HepG2 (cell line): ENCODE results near the gene BICRAL. TPM values are rescaled to one million over a fixed set of nuclear protein-coding genes. Genes with fewer than 3 reads are reported as not detected.
A peak's percentile ranks its signal among the peaks of the same experiment; 100 is the strongest.

ENCODE experiments used
- CC2D1A ChIP-seq: sonication (generic); formaldehyde crosslinking; IDR thresholded peaks from 2 replicates; pipeline ENCODE4 v1.8.1; 2023; ENCODE audit warnings: mild to moderate bottlenecking, missing genetic modification reagents
- KLF16 ChIP-seq, 2 experiments: sonication (generic) in 1 of 2; formaldehyde crosslinking in 1 of 2; IDR thresholded peaks; 2 replicates each; pipeline versions ENCODE4 v1.6.1 to v1.8.0; 2016 to 2023; ENCODE audit warnings: missing genetic modification reagents in 2 of 2, missing compliant biosample characterization in 1 of 2
- MZF1 ChIP-seq: sonication (generic); formaldehyde crosslinking; IDR thresholded peaks from 2 replicates; pipeline ENCODE4 v1.8.1; 2023; ENCODE audit warnings: mild to moderate bottlenecking, missing genetic modification reagents, borderline replicate concordance
- SIN3A ChIP-seq: IDR thresholded peaks from 2 replicates; pipeline ENCODE4 v1.6.1; 2011; ENCODE audit warnings: low read depth, mild to moderate bottlenecking, control low read depth, low read length, borderline replicate concordance
- ZBTB21 ChIP-seq: sonication (generic); formaldehyde crosslinking; IDR thresholded peaks from 2 replicates; pipeline ENCODE4 v1.4.0; 2020; ENCODE audit warnings: missing genetic modification reagents
- ZNF124 ChIP-seq: sonication (generic); formaldehyde crosslinking; IDR thresholded peaks from 2 replicates; pipeline ENCODE4 v1.4.0; 2020; ENCODE audit warnings: missing genetic modification reagents
- ZNF761 ChIP-seq: sonication (generic); formaldehyde crosslinking; conservative IDR thresholded peaks from 2 replicates; pipeline ENCODE4 v1.4.0; 2020; ENCODE audit warnings: mild to moderate bottlenecking, missing genetic modification reagents
- ZNF775 ChIP-seq: sonication (generic); formaldehyde crosslinking; IDR thresholded peaks from 2 replicates; pipeline ENCODE4 v1.4.0; 2020; ENCODE audit warnings: missing genetic modification reagents, mild to moderate bottlenecking, moderate library complexity, borderline replicate concordance
- polyA plus RNA-seq, 8 experiments: library from polyadenylated mRNA; depleted of rRNA in 3 of 8; stranded (reverse) in 7 of 8; unstranded in 1 of 8; fragments of >200 nt; fragmentation: Illumina TruSeq in 4 of 8; extraction: Trizol in 4 of 8; gene quantifications; 2 replicates each; pipeline versions ENCODE4 v1.2.1 to v1.2.3, GENCODE V29; 2011 to 2016; ENCODE audit warnings: low read depth in 4 of 8, missing spikeins in 1 of 8, mixed read lengths in 1 of 8; ENCODE audit not compliant: insufficient read depth in 1 of 8
- total RNA-seq, 5 experiments: library from RNA; depleted of rRNA; stranded (reverse); fragments of >200 nt; fragmentation: Illumina TruSeq; extraction: Trizol; gene quantifications; 2 replicates each; pipeline ENCODE4 v1.2.3, GENCODE V29; 2016; ENCODE audit warnings: low read depth in 1 of 5
- TF ChIP-seq, protein P1 (sequence below): fragments of 450-650 bp; IDR thresholded peaks from 2 replicates; pipeline ENCODE4 v1.6.1; 2016
- TF ChIP-seq, protein P2 (sequence below), 2 experiments: sonication (generic) in 1 of 2; formaldehyde crosslinking in 1 of 2; IDR thresholded peaks; 2 replicates each; pipeline versions ENCODE4 v1.5.1 to v1.6.1; 2011 to 2020; ENCODE audit warnings: borderline replicate concordance in 1 of 2, low read depth in 1 of 2, low read length in 1 of 2, mild to moderate bottlenecking in 1 of 2, missing genetic modification reagents in 1 of 2, moderate library complexity in 1 of 2

The BICRAL gene
- total and polyA plus RNA-seq, 2 of the 13 experiments (the other 11 are each of a cell fraction or from before 2014, with no cell fraction given), result 5.0 to 13.5 TPM

DNA sequence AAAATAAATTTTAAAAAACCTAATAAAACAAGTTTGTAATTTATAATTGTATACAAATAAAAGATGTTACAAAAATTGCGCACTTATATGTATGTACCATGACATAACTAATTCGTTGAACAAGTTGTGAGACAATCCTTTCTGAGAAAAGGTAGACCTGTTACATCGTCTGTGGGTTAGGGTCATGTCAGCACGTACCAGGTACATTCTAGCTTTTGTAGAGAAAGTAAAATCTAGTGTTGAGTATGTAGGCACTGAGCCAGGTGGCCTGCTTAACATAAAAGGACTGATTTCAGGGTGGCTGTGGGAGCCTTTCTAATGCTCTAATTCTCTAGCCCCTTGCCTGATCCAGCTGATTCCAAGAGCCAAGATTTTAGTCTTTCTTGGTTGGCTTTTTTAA, 108.0 kb downstream of the BICRAL start (continued):
- TF ChIP-seq ZBTB21 (CRISPR knock-in tag) (0 out of 2 replicates have a peak, but pooled peaks have one; percentile 9), KLF16 (CRISPR knock-in tag; IDR thresholded peaks at IDR 0.05) (no peak), SIN3A (no peak), ZNF775 (CRISPR knock-in tag) (0 out of 2 replicates have a peak, but pooled peaks have one; percentile 4), MZF1 (CRISPR knock-in tag) (no peak), ZNF124 (0 out of 2 replicates have a peak, but pooled peaks have one; percentile 9), CC2D1A (0 out of 2 replicates have a peak, but pooled peaks have one; percentile 60), ZNF761 (CRISPR knock-in tag) (no peak)
- TF ChIP-seq, protein P1, sequence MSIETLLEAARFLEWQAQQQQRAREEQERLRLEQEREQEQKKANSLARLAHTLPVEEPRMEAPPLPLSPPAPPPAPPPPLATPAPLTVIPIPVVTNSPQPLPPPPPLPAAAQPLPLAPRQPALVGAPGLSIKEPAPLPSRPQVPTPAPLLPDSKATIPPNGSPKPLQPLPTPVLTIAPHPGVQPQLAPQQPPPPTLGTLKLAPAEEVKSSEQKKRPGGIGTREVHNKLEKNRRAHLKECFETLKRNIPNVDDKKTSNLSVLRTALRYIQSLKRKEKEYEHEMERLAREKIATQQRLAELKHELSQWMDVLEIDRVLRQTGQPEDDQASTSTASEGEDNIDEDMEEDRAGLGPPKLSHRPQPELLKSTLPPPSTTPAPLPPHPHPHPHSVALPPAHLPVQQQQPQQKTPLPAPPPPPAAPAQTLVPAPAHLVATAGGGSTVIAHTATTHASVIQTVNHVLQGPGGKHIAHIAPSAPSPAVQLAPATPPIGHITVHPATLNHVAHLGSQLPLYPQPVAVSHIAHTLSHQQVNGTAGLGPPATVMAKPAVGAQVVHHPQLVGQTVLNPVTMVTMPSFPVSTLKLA, result no peak
- TF ChIP-seq, protein P2, sequence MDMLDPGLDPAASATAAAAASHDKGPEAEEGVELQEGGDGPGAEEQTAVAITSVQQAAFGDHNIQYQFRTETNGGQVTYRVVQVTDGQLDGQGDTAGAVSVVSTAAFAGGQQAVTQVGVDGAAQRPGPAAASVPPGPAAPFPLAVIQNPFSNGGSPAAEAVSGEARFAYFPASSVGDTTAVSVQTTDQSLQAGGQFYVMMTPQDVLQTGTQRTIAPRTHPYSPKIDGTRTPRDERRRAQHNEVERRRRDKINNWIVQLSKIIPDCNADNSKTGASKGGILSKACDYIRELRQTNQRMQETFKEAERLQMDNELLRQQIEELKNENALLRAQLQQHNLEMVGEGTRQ (IDR thresholded peaks at IDR 0.05; ENCODE audit: low read depth, low read length), result no peak
- TF ChIP-seq, protein P2 (CRISPR knock-in tag; IDR thresholded peaks at IDR 0.05; ENCODE audit: borderline replicate concordance), result no peak
